Tracheal epithelial cell (primary cell): ENCODE results near the gene RFT1. TPM values are rescaled to one million over a fixed set of nuclear protein-coding genes. Genes with fewer than 3 reads are reported as not detected.

Source experiments
- total RNA-seq: library from RNA; depleted of rRNA; stranded (reverse); fragments of >200 nt; gene quantifications from 2 replicates; pipeline ENCODE4 v1.2.1, GENCODE V29; 2014

RFT1 gene
- 13.2 and 14.9 TPM in 2 replicates for total RNA-seq

GRCh38 chr3:53130179-53131061 is at the start of gene RFT1:
Gene RFT1, minus strand, starts transcription at chr3:53130435. Its CDS starts 35 bp downstream, at chr3:53130400.

GRCh38 chr3:53160660-53161449 is 30.6 kb upstream of the RFT1 start, which contains the start of gene PRKCD:
Gene PRKCD, plus strand, starts transcription at chr3:53161209. Its CDS starts 17,214 bp downstream, at chr3:53178423.

GRCh38 chr3:53045518-53046170 is 84.6 kb downstream of the RFT1 start, which contains the start of gene SFMBT1:
Gene SFMBT1, minus strand, starts transcription at chr3:53046073. Its CDS starts 76,945 bp downstream, at chr3:52969128.

Other genes starting within 250 kb of the RFT1 start
- 16.4 and 19.5 TPM in 2 replicates for gene STIMATE, start 232.9 kb downstream of the RFT1 start, total RNA-seq
- gene SFMBT1, start 84.4 kb downstream of the RFT1 start, total RNA-seq: 4.3 and 10.2 TPM in 2 replicates
- 2.7 and 4.7 TPM in 2 replicates for gene PRKCD, start 30.8 kb upstream of the RFT1 start, total RNA-seq
- gene TKT, start 125.6 kb upstream of the RFT1 start, total RNA-seq: 594 and 1,061 TPM in 2 replicates
- 6.7 and 10.0 TPM in 2 replicates for gene DCP1A, start 217.1 kb upstream of the RFT1 start, total RNA-seq